Trophoblast cell (in vitro differentiated cells and primary cell): ENCODE measurements around the gene ARHGAP6.

Source experiments
- DNase-seq, 2 donors: peaks; one replicate each; pipeline ENCODE4 v3.0.0-alpha.2; 2016
- H2AFZ ChIP-seq: 2 replicates; pipeline ENCODE4 v1.6.1; 2013; ENCODE audit warnings: low read length, moderate library complexity, mild to moderate bottlenecking; ENCODE audit not compliant: insufficient read depth, poor library complexity
- H2AK5ac ChIP-seq: 2 replicates; pipeline ENCODE4 v1.6.1; 2013; ENCODE audit warnings: mild to moderate bottlenecking, low read length
- H2BK120ac ChIP-seq: 2 replicates; pipeline ENCODE4 v1.6.1; 2013; ENCODE audit warnings: low read length, mild to moderate bottlenecking, moderate library complexity; ENCODE audit not compliant: insufficient read depth, poor library complexity
- H2BK12ac ChIP-seq: 2 replicates; pipeline ENCODE4 v1.6.1; 2013; ENCODE audit warnings: mild to moderate bottlenecking, low read length, moderate library complexity
- H2BK5ac ChIP-seq: 2 replicates; pipeline ENCODE4 v1.6.1; 2013; ENCODE audit warnings: low read length, low read depth, moderate library complexity, mild to moderate bottlenecking; ENCODE audit not compliant: poor library complexity
- H3K14ac ChIP-seq: 2 replicates; pipeline ENCODE4 v1.6.1; 2013; ENCODE audit warnings: mild to moderate bottlenecking, low read length
- H3K18ac ChIP-seq: 2 replicates; pipeline ENCODE4 v1.6.1; 2013; ENCODE audit warnings: mild to moderate bottlenecking, low read length
- H3K23ac ChIP-seq: 2 replicates; pipeline ENCODE4 v1.6.1; 2013; ENCODE audit warnings: low read length
- H3K27ac ChIP-seq: 2 replicates; pipeline ENCODE4 v1.5.1; 2013; ENCODE audit warnings: low read depth, mild to moderate bottlenecking, inconsistent platforms, low read length, moderate library complexity
- H3K27me3 ChIP-seq: 2 replicates; pipeline ENCODE4 v1.6.1; 2013; ENCODE audit warnings: inconsistent platforms, mild to moderate bottlenecking, low read length, moderate library complexity; ENCODE audit not compliant: insufficient read depth
- H3K36me3 ChIP-seq, 2 experiments: 1 replicate in 1 of 2; 2 replicates in 1 of 2; pipeline ENCODE4 v1.6.1; 2013; ENCODE audit warnings: low read length in 2 of 2, mild to moderate bottlenecking in 2 of 2, moderate library complexity in 1 of 2; ENCODE audit not compliant: insufficient read depth in 2 of 2, control insufficient read depth in 1 of 2
- H3K4ac ChIP-seq: 2 replicates; pipeline ENCODE4 v1.6.1; 2013; ENCODE audit warnings: low read depth, mild to moderate bottlenecking, low read length, moderate library complexity
- H3K4me1 ChIP-seq, 2 experiments: 1 replicate in 1 of 2; 2 replicates in 1 of 2; pipeline ENCODE4 v1.6.1; 2013; ENCODE audit warnings: low read length in 2 of 2, mild to moderate bottlenecking in 2 of 2, moderate library complexity in 1 of 2; ENCODE audit not compliant: insufficient read depth in 2 of 2, control insufficient read depth in 1 of 2
- H3K4me2 ChIP-seq: 2 replicates; pipeline ENCODE4 v1.6.1; 2013; ENCODE audit warnings: inconsistent platforms, mild to moderate bottlenecking, low read length, moderate library complexity
- H3K4me3 ChIP-seq: 2 replicates; pipeline ENCODE4 v1.5.1; 2013; ENCODE audit warnings: mild to moderate bottlenecking, low read depth, low read length, inconsistent platforms
- H3K79me1 ChIP-seq: one replicate; pipeline ENCODE4 v1.6.1; 2013; ENCODE audit warnings: low read length
- H3K79me2 ChIP-seq: 2 replicates; pipeline ENCODE4 v1.6.1; 2013; ENCODE audit warnings: low read length, mild to moderate bottlenecking; ENCODE audit not compliant: control insufficient read depth, insufficient read depth, poor library complexity
- H3K9ac ChIP-seq: 2 replicates; pipeline ENCODE4 v1.6.1; 2013; ENCODE audit warnings: mild to moderate bottlenecking, low read length
- H3K9me3 ChIP-seq: 2 replicates; pipeline ENCODE4 v1.6.1; 2013; ENCODE audit warnings: low read depth, mild to moderate bottlenecking, control low read depth, inconsistent platforms, low read length; ENCODE audit not compliant: insufficient read depth
- H4K12ac ChIP-seq: 2 replicates; pipeline ENCODE4 v1.6.1; 2013; ENCODE audit warnings: low read depth, mild to moderate bottlenecking, low read length, moderate library complexity
- H4K8ac ChIP-seq: 2 replicates; pipeline ENCODE4 v1.6.1; 2013; ENCODE audit warnings: low read depth, mild to moderate bottlenecking, low read length, moderate library complexity
- H4K91ac ChIP-seq: one replicate; pipeline ENCODE4 v1.6.1; 2013; ENCODE audit warnings: low read depth, mild to moderate bottlenecking, low read length, moderate library complexity
- WGBS: extraction: QIAGEN DNeasy Blood & Tissue Kit; methylation state at CpG from one replicate; pipeline ENCODE4 v1.1.7; 2013; ENCODE audit warnings: missing lambda C conversion rate; ENCODE audit not compliant: insufficient read length, insufficient coverage; ENCODE audit errors: extremely low coverage; 5-methylcytosine and 5-hydroxymethylcytosine counted together

Gene ARHGAP6

GRCh38 chrX:11564546-11564945 lies 101.2 kb downstream of the ARHGAP6 start:
- no peak for DNase-seq
- Histone ChIP-seq H3K27me3 (no peaks in the 10 kb centered on the region), H3K27ac (no peak overlapping the region), H2BK12ac (no peak overlapping the region), H2AK5ac (no peak overlapping the region), H3K79me1 (no peaks in the 10 kb centered on the region), H2BK5ac (no peak overlapping the region), H2BK120ac (no peak overlapping the region), H3K23ac (no peak overlapping the region), H3K36me3 (no peaks in the 10 kb centered on the region), H4K8ac (no peak overlapping the region), H2AFZ (no peak overlapping the region), H3K9me3 (no peaks in the 10 kb centered on the region), H3K9ac (no peak overlapping the region), H3K18ac (no peak overlapping the region), H3K79me2 (no peaks in the 10 kb centered on the region), H3K4me2 (no peak overlapping the region), H3K4me3 (no peak overlapping the region), H3K14ac (no peak overlapping the region), H3K4me1 (peaks cover 0 to 3% of the 10 kb centered on the region in 2 experiments), H3K4ac (no peak overlapping the region), H4K12ac (no peak overlapping the region), H4K91ac (no peak overlapping the region)
- no CpG with 5 or more reads among the region's 1 CpG for WGBS

- Histone ChIP-seq H4K12ac (no peak overlapping the region), H3K27me3 (no peaks in the 10 kb centered on the region), H2AFZ (no peak overlapping the region), H2BK120ac (no peak overlapping the region), H2BK5ac (no peak overlapping the region), H4K91ac (no peak overlapping the region), H3K9me3 (no peaks in the 10 kb centered on the region), H2BK12ac (no peak overlapping the region), H3K79me2 (no peaks in the 10 kb centered on the region), H3K4me3 (no peak overlapping the region), H3K27ac (no peak overlapping the region), H3K18ac (no peak overlapping the region), H3K79me1 (no peaks in the 10 kb centered on the region), H3K36me3 (no peaks in the 10 kb centered on the region), H3K4me1 (peaks cover 0 to under 1% of the 10 kb centered on the region in 2 experiments), H3K4me2 (no peak overlapping the region), H3K23ac (no peak overlapping the region), H2AK5ac (no peak overlapping the region), H3K9ac (no peak overlapping the region), H3K4ac (no peak overlapping the region), H4K8ac (no peak overlapping the region), H3K14ac (no peak overlapping the region)
- WGBS, result no CpG with 5 or more reads among the region's 2 CpGs
- no peak for DNase-seq
These were observed 103.2 kb downstream of the ARHGAP6 start for GRCh38 chrX:11562570-11562969.

GRCh38 chrX:11558972-11559371 lies 106.7 kb downstream of the ARHGAP6 start:
- Histone ChIP-seq H3K4ac (no peak overlapping the region), H4K12ac (no peak overlapping the region), H3K14ac (no peak overlapping the region), H4K8ac (no peak overlapping the region), H3K4me3 (no peak overlapping the region), H2BK5ac (no peak overlapping the region), H2BK12ac (no peak overlapping the region), H4K91ac (no peak overlapping the region), H2AK5ac (no peak overlapping the region), H3K4me2 (no peak overlapping the region), H3K27ac (no peak overlapping the region), H3K4me1 (no peaks in the 10 kb centered on the region), H2AFZ (no peak overlapping the region), H3K27me3 (no peaks in the 10 kb centered on the region), H3K79me1 (no peaks in the 10 kb centered on the region), H2BK120ac (no peak overlapping the region), H3K18ac (no peak overlapping the region), H3K79me2 (no peaks in the 10 kb centered on the region), H3K36me3 (no peaks in the 10 kb centered on the region), H3K23ac (no peak overlapping the region), H3K9ac (no peak overlapping the region), H3K9me3 (no peaks in the 10 kb centered on the region)
- DNase-seq, result peak; percentile 4 to 37
- no CpG with 5 or more reads among the region's 4 CpGs for WGBS

- WGBS, result no CpG with 5 or more reads among the region's 2 CpGs
- no peak overlapping the region for H3K4ac ChIP-seq
- H3K14ac ChIP-seq, result no peak overlapping the region
These were observed 108.6 kb downstream of the ARHGAP6 start for GRCh38 chrX:11557120-11557519.

More at GRCh38 chrX:11557120-11557519, 108.6 kb downstream of the ARHGAP6 start:
- no peak overlapping the region for H2BK120ac ChIP-seq
- H3K9ac ChIP-seq, result no peak overlapping the region
- H3K23ac ChIP-seq, result no peak overlapping the region
- H3K27ac ChIP-seq, result no peak overlapping the region
- no peaks in the 10 kb centered on the region for H3K27me3 ChIP-seq
- DNase-seq, result peak in 1 of 2 donors; percentile 31
- no peak overlapping the region for H2AK5ac ChIP-seq
- H4K91ac ChIP-seq, result no peak overlapping the region
- no peak overlapping the region for H4K8ac ChIP-seq
- no peak overlapping the region for H3K18ac ChIP-seq
- H2BK12ac ChIP-seq, result no peak overlapping the region
- H3K79me2 ChIP-seq, result no peaks in the 10 kb centered on the region
- H3K9me3 ChIP-seq, result no peaks in the 10 kb centered on the region
- no peak overlapping the region for H2BK5ac ChIP-seq
- H3K4me3 ChIP-seq, result no peak overlapping the region
- no peak overlapping the region for H3K4me2 ChIP-seq
- no peak overlapping the region for H2AFZ ChIP-seq
- no peaks in the 10 kb centered on the region for H3K4me1 ChIP-seq
- H3K36me3 ChIP-seq, result no peaks in the 10 kb centered on the region
- H3K79me1 ChIP-seq, result no peaks in the 10 kb centered on the region
- no peak overlapping the region for H4K12ac ChIP-seq
